HG02678 (cell line): Measurements from ENCODE around the gene KSR2.

Experiments
- ATAC-seq: cut with Tn5 transposase; IDR thresholded peaks from one replicate; pipeline ENCODE4 v1.9.1; 2021; ENCODE audit warnings: mild to moderate bottlenecking, moderate library complexity; ENCODE audit not compliant: unreplicated experiment

Gene KSR2

DNA sequence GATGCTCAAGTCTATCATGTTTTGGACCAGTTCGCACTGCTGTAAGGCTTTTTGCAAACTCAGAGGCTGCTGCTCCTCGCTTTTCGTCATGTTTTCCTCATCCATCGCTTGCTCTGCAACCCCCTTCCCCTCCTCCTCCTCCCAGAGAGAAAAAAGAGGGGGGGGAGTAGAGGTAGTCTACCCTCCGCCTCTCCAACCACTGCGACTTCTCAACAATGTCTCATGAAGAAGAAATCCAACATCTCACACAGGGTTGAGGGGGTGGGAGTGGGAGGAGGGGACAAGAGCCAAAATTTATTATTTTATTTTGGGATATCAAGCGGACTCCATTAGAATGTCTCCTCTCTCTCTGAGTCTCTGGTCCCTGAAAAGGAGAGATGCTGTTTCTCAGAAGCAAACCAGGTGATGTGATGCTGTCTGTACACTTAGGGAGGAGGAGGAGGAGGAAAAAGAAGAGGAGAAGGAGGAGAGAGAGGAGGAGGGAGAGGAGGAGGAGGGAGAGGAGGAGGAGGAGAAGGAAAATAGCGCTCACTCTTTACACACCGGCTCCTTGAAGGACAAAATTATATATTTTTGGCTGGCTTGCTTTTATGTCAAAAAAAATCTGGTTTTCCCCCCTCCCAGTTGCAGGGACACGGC is 520 bp downstream of the KSR2 start:
- ATAC-seq: no peak

DNA sequence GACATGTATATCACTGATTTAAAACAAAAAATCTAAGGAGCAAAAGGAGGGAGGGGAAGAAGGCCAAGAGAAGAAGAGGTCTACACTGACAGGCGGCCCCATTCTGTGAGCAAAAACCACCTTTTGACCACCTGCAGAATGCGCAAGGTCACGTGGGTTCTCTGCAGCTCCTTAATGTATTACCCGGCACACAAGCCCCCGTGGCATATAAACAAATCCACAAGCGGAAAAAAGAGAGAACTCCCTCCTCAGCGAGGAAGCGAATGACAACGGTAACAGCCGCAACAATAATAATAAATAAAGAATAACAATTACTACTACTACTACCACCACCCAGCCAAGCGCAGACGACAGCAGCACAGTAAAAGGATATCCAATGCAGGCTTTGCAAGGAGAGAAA is 1.3 kb downstream of the KSR2 start:
- ATAC-seq: no peak

DNA sequence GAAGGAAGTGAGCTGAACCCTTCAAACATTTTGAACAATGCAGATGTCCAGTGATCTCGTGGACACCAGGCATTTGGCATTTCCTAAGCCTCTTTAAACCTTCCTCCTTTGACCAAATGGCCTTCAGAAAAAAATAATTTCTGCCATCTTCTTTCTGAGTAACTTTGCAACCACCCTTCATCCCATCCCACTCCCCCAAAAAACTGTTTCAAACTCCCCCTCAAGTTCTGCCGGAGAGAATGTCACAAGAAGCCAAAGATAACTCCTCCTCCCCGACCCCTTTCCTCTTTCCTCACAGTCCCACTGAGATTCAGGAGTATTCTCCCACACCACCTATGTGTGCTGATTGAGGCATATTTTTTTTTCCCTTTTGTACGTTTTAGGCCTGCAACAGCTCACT is 1.7 kb downstream of the KSR2 start:
- ATAC-seq: no peak

DNA sequence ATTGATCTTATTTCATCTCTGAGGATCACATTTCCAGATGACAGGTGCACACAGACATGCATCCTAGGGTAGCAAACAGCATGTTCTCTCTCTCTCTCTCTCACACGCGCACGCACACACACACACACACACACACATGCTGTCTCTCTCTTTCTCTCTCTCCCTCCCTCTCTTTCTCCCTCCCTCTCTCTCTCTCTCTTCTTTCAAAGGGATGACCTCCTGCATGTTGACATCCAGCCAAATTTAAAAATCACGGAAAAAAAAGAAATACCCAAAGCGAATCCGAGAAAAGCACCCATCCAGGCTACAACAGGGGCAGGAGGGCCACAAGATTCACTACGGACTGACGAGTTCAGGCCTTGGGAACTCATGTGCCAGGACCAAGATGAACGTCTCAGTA is 2.3 kb downstream of the KSR2 start:
- ATAC-seq: no peak

DNA sequence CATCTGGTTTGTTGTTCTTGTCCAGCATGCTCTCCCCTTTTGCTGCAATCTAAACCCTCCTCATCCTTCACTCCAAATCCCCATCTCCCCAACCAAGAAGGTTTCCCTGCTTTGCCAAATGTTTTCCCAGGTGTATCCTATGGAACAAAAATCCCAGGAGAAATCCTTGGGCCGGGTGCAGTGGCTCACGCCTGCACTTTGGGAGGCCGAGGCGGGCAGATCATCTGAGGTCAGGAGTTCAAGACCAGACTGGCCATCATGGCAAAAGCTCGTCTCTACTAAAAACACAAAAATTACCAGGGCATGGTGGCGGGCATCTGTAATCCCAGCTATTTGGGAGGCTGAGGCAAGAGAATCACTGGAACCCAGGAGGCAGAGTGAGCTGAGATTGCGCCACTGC is 5.0 kb downstream of the KSR2 start:
- no peak for ATAC-seq

DNA sequence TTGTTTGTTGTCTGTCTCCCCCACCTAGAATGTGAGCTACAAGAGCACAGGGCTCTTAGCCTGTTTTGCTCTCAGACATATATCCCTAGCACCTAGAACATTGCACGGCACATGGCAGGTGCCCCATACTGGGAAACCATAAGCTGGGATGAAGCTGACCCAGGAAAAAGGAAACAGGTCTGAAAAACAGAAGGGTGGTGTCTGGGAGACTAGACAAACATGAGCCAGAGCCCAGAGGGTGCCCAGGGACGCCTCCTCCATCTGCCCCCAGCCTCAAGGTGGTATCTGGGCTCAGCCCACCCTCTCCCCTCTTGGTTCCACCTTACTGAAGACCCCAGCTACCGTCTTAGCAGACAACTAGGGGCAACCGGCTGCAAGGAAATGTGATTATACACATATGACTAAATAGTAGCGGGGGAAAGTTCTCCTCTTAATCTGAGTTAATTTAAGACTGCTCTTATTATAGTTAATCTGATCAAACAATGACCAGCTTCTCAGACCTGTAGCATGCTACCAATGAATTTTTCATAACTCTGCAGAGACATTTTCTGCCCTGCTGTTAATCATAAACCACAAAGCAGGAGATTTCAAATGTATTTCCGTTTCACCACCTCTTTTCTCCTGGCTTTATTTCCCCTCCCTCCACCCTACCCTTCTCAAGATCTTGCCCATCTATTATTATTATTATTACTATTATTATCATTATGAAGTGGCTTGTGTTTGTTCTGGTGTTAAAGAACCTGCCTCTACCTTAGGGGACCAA is 31.9 kb downstream of the KSR2 start:
- ATAC-seq: no peak

DNA sequence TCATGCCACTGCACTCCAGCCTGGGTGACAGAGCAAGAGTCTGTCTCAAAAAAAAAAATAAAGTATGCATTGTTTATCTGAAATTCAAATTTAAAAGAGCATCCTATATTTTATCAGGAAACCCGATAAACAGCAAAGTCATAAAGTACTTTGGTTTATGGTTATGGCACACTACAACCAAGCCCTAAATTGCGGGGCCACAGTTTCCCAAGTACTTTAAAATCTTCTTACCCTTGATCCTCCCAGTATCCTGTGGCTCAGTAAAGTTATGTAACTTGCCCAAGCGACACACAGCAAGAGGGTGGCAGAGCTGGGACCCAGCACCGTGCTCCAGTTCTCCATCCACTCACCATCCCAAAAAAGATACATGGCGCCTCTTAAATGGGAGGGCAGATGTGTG is 35.2 kb downstream of the KSR2 start:
- ATAC-seq: no peak

DNA sequence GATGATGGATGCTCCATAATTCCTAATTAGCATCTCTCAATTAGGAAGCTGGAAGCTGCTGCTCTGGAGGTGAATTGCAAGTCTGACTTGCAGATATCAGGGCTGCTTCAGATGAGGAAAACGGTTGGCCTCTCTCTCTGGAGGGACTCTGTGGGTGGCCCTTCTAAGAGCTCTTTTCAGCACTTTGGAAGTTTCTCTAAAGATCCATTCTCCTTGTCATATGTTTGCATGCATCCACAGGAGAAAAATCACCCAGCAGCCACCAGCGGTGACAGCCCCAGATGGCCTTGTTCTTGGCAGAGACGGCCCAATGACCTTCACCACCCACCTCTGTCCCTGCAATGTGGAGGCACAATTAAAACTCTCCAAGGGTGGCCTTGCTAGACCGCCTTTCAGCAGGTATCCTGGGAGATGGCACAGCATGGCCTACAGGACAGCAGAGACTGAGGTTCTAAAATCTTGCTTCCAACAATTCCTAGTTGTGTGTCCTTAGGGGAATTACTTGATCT is 42.3 kb downstream of the KSR2 start:
- no peak for ATAC-seq

DNA sequence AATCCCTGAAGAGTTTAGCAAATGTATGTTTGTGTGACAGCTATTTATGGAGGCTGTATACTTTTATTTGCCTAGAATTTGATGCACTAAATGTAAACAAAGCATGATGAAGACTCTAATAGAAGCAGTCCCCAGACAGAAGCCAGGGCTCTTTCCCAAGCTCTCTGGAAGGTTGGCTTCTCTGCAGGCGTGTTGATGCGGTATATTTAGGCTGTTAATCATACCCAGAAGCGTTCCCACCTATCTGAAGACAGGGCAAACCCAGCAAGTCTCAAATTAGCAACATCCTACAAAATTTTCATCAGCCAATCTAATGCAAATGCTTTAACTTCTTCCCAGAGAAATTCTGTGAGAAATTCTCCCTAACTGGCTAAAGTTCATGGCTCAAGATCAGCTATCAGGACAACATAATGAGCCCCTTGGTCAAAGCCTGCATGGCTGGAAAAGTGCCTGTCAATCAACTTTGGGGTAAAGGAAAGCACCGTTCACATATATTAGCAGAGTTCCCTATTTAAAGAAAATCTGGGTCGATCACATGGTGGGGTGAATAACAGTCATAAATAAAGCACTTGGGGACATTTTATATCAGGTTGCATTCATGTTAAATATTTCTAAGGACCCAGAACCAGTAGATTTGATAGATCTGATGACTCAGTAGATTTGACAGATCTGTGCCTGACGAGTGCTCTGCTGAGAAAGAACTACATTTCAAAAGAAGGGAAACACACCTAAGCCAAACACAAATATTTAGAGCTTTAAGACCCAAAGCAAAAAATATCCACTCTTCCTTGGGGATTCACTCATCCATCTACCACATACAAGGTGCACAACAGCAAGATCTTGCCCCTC is 46.6 kb downstream of the KSR2 start:
- ATAC-seq: no peak

DNA sequence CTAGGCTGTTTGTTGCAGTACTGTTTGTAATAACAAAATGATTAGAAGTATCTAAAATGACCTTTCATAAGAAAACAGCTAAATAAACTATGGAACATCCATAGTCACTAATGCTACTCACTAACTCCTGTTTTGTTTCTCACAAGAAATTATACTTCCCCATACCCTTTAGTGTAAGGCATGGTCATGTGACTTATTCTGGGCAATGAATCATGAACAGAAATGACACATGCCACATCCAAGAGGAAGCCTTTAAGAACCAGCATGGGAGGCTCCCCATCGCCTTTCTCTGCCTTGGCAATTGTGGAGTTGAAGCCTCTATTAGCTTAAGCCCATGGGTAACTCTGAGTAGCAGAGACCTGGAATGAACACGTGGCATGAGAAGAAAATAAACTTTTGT is 49.3 kb downstream of the KSR2 start:
- ATAC-seq: no peak

DNA sequence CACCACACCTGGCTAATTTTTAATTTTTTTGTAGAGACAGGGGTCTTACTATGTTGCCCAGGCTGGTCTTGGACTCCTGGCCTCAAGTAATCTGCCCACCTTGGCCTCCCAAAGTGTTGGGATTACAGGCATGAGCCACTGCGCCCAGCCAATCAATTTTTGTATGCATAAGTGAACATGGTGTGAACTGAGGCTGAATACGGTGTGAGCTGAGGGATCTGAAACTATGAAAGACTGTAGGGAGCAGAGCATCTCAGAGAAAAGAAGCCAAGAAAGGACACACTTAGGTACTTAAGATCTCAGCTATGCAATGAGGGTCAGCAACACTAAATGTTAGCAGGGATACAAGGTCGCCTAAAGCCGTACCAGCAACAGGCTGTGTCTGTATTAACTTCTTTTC is 54.1 kb downstream of the KSR2 start:
- ATAC-seq: no peak

DNA sequence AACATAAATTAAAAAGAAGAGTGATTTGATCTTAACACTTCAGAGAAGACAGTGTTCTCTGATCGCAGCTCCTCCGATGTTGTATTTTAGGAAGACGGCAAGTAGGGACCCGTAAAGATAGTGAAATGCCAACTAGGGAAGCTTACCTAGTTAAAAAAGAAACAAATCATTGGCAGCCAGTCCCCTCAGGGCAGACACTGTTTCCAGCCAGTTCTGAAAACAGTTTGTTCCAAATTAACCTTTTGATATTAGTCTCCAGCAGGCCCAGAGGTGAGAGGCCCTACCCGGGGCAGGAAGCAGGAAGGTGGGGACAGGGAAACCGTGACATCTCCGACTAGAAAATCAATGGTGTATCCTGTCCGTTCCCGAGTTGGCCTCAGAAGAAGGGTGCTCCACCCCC is 56.0 kb downstream of the KSR2 start:
- no peak for ATAC-seq

DNA sequence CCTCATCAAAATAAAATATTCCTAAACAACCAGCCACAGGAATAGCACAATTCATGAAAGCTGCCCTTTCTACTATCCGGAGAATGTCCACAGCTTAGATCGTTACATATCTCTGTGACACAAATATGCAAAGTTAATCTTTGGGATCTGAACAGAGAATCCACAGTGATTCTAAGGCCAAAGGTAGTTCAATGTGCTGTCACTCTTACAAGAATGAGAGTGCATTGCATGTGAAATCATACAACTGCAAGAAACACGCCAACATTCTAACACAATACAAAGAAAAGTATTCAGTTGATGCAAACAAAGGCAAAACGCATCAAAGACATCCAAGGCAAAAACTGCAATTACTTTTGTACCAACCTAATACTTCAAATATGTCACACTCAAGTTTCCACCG is 60.4 kb downstream of the KSR2 start:
- no peak for ATAC-seq

DNA sequence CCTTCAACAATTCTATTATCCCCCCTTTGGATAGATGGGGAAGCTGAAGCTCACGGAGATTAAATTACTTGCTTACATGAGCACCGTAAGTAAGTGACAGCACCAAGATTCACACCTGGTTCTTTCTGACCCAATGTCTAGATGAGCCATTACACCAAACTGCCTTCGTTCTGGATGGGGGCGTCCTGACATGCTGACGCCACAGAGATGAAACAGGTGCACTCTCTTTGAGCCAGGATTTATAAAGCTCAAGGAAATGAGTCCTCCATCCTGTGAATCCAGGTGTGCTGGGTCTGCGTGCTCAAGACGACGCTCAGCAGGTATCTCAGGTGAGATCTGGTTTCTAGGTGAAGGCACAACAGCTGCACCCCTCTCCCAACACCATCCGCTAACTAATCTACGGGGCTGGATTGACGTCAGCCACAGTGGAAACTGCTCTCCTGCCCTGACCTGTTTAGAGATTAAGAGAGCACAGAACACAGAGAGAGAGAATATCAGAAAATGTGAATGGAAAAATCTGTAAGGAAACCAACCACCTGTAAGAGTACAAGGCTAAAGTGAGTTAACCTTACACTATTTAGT is 61.6 kb downstream of the KSR2 start:
- no peak for ATAC-seq

DNA sequence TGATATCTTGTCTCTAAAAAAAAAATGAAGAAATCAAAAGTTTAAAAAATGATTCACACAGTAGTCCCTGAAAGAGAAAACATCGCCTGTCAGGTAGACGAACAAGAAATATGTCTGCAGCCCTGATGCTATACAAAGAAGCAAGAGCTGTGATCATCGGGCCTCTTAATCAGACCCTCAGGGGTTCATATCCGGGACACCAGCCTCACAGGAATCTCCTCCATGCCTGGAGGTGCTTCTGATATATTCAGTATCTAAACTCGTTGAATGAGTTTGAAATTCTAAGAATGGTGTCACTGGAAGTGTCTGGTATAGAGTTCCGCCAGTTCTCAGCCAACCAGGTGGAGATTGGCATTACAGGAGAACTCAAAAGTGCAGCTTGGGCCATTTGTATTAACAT is 64.7 kb downstream of the KSR2 start:
- ATAC-seq: no peak

DNA sequence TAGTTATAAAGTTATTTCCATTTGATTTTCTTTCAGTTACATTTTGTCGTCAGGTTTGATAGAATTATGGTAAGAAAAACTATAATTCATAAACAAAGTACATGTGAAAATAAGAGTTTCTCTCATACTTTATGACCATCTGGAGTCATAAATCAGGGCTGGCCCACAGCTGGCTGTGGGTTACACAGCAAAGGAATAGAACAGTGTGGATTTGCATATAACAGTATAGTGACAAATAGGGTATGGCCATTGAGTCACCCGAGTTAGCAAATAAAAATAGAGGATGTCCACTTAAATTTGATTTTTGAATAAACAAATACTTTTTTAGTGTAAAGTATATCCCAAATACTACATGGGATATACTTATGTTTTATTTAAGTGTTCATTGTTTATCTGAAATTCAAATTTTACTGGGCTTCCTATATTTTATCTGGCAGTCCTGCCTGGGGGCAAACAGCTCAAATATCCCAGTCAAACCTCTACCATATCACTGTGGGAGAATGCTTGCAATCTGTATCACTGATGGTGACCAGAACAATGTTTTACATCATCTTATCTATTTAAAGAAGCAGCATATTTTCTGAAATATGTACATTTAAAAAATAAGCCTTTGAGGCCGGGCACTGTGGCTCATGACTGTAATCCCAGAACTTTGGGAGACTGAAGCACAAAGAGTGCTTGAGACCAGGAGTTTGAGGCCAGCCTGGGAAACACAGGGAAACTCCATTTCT is 65.5 kb downstream of the KSR2 start:
- ATAC-seq: no peak

DNA sequence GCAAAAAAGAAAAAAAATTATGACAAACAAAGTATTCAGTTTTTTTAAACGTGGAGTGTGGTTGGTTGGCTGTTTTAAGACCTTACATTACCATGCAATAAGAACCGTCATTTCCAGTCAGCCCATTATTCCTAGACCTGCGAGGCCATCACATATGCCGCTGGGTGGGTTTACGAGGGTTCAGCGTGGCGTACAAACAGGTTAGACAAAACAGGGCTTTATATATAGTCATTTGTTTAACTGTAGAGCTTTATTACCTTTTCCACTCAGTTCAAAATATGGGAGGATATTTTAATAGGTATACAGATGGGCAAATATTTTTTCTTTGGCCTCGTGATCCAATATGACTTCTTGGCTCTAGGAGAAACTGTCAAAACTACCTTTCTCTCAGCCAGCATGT is 67.2 kb downstream of the KSR2 start:
- ATAC-seq: no peak

DNA sequence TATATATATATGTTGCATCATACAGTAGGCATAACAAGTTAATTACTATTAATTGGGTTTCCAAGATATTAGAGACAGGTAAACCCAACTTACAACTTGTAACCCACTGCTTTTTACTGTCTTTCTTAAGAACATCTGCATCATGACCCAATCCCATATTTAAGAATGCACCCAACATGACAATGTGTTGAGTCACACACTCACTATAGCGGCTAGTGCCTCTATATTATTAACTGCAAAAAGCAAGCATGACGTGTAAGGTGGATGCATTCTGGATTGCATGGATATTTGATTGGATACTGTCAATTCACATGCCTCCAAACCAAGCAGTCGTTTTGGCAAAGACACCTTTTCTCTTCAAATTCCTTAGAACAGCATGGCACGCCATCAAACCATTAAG is 68.2 kb downstream of the KSR2 start:
- no peak for ATAC-seq

DNA sequence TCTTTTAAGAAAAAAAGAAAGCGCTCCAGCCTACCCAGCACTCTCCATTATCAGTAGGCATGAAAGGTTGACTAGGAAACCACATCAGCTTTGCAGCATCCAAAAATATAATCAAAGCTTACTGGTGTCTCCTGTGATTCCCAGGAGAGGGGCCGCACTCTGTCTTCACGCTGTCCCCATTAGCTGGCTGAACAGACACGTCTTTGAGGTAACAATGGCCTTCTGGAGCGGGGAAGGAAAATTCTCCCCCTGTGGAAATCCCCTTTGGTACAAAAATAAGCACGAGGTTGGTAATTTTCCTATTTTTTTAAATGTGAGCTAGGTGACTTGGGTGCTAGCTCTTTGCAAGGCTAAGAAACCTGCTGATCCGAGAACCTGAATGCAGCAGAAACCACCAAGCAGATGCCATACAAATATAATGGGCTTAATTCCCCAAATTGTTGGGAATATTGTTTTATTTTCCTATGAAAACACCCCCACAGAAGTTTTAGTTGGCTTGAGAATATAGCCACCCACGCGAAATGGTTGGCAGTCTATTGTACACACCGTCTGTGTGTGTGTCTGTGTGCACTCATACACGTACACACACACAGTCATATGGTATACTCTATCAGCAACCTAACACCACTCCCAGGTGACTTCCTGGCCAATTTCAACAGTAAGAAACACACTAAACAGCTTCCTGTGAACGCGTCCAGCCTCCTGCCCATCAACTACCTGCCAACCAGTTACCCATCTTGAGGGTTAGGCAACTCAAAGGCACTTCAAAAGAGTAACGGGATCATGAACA is 71.2 kb downstream of the KSR2 start:
- ATAC-seq: no peak

DNA sequence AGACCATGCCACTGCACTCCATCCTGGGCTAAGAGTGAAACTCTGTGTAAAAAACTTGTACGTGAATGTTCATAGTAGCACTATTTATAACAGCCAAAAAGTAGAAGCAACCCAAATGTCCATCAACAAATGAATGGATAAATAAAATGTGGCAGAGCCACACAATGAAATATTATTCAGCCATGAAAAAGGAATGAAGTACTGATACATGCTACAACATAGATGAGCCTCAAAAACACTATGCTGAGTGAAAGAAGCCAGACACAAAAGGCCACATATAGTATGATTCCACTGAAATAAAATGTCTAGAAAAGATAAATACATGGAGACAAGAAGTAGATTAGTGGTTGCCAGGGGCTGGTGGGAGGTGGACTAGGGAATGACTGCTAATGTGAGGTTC is 72.8 kb downstream of the KSR2 start:
- no peak for ATAC-seq
